Spinal cord (tissue), 10 donors: Measurements from ENCODE around the gene KTN1. TPM values are rescaled to one million over a fixed set of nuclear protein-coding genes. Genes with fewer than 3 reads are reported as not detected.

Experiments used
- DNase-seq, 6 donors: peaks; one replicate each; pipeline versions ENCODE4 v3.0.0 to v3.0.0-alpha.2; 2013 to 2015; ENCODE audit warnings: low spot score in 6 of 6, low read depth in 4 of 6
- H3K27ac ChIP-seq: one replicate; pipeline ENCODE4 v1.5.1; 2013; ENCODE audit warnings: low read depth, low read length, control low read depth
- H3K27me3 ChIP-seq: one replicate; pipeline ENCODE4 v1.6.1; 2013; ENCODE audit warnings: low read length; ENCODE audit not compliant: control insufficient read depth, insufficient read depth
- H3K36me3 ChIP-seq: one replicate; pipeline ENCODE4 v1.6.1; 2013; ENCODE audit warnings: low read length; ENCODE audit not compliant: control insufficient read depth, insufficient read depth
- H3K4me1 ChIP-seq: one replicate; pipeline ENCODE4 v1.6.1; 2013; ENCODE audit warnings: low read length; ENCODE audit not compliant: control insufficient read depth, insufficient read depth
- H3K4me3 ChIP-seq: one replicate; pipeline ENCODE4 v1.5.1; 2013; ENCODE audit warnings: low read depth, low read length, control low read depth
- H3K9me3 ChIP-seq: one replicate; pipeline ENCODE4 v1.6.1; 2013; ENCODE audit warnings: low read length; ENCODE audit not compliant: control insufficient read depth, insufficient read depth
- WGBS: methylation state at CpG from one replicate; pipeline ENCODE4 v1.1.5; 2013; ENCODE audit warnings: missing lambda C conversion rate; ENCODE audit not compliant: insufficient coverage; 5-methylcytosine and 5-hydroxymethylcytosine counted together
- polyA plus RNA-seq, 2 donors: library from polyadenylated mRNA; unstranded; fragments of 120-200 nt; gene quantifications; one replicate each; pipeline ENCODE4 v1.2.1, GENCODE V29; 2013; ENCODE audit not compliant: insufficient read length in 2 of 2
- total RNA-seq, 2 donors: library from RNA; depleted of rRNA in 1 of 2; stranded (reverse); fragments of 120-200 nt in 1 of 2; fragments of >200 nt in 1 of 2; gene quantifications; one replicate each; pipeline versions ENCODE4 v1.2.3 to v1.2.4, GENCODE V29; 2013 to 2014
- donor health status: healthy.

KTN1 gene
- total and polyA plus RNA-seq, 4 donors = 164 to 229 (median 191) TPM

GRCh38 chr14:55621391-55621790 lies 41.4 kb downstream of the KTN1 start:
- Histone ChIP-seq H3K9me3 (peaks cover 5% of the 10 kb centered on the region), H3K36me3 (peaks cover 27% of the 10 kb centered on the region), H3K27ac (no peak overlapping the region), H3K27me3 (no peaks in the 10 kb centered on the region), H3K4me1 (no peaks in the 10 kb centered on the region), H3K4me3 (no peak overlapping the region)
- no CpG with 5 or more reads among the region's 5 CpGs for WGBS
- no peak for DNase-seq

- 95% methylated on average over 4 of the region's 4 CpGs for WGBS
- Histone ChIP-seq H3K36me3 (peaks cover 19% of the 10 kb centered on the region), H3K4me3 (no peak overlapping the region)
Observed at GRCh38 chr14:55624913-55625312, 44.9 kb downstream of the KTN1 start.

GRCh38 chr14:55625481-55625880 lies 45.5 kb downstream of the KTN1 start:
- peaks cover 14% of the 10 kb centered on the region for H3K36me3 ChIP-seq
- H3K27me3 ChIP-seq = no peaks in the 10 kb centered on the region
- H3K4me3 ChIP-seq = no peak overlapping the region
- WGBS = no CpG with 5 or more reads among the region's 2 CpGs
- no peak overlapping the region for H3K27ac ChIP-seq
- DNase-seq = no peak
- no peaks in the 10 kb centered on the region for H3K4me1 ChIP-seq
- H3K9me3 ChIP-seq = no peaks in the 10 kb centered on the region

More at GRCh38 chr14:55624913-55625312, 44.9 kb downstream of the KTN1 start:
- no peaks in the 10 kb centered on the region for H3K27me3 ChIP-seq
- peaks cover 4% of the 10 kb centered on the region for H3K9me3 ChIP-seq
- no peaks in the 10 kb centered on the region for H3K4me1 ChIP-seq
- no peak overlapping the region for H3K27ac ChIP-seq
- no peak for DNase-seq

GRCh38 chr14:55626131-55626530 lies 46.1 kb downstream of the KTN1 start:
- Histone ChIP-seq H3K4me1 (no peaks in the 10 kb centered on the region), H3K27ac (no peak overlapping the region), H3K27me3 (no peaks in the 10 kb centered on the region), H3K4me3 (no peak overlapping the region), H3K36me3 (peaks cover 7% of the 10 kb centered on the region), H3K9me3 (no peaks in the 10 kb centered on the region)
- 80% methylated on average over 1 of the region's 4 CpGs for WGBS
- DNase-seq = no peak

- no peak overlapping the region for H3K4me3 ChIP-seq
- no peaks in the 10 kb centered on the region for H3K9me3 ChIP-seq
- H3K27ac ChIP-seq = no peak overlapping the region
- H3K27me3 ChIP-seq = no peaks in the 10 kb centered on the region
- H3K36me3 ChIP-seq = peaks cover 3% of the 10 kb centered on the region
- H3K4me1 ChIP-seq = no peaks in the 10 kb centered on the region
- DNase-seq = no peak
Observed at GRCh38 chr14:55628426-55628825, 48.4 kb downstream of the KTN1 start.

- H3K4me3 ChIP-seq = no peak overlapping the region
- no CpG with 5 or more reads among the region's 1 CpG for WGBS
Observed at GRCh38 chr14:55638665-55639064, 58.7 kb downstream of the KTN1 start.

GRCh38 chr14:55641290-55641689 lies 61.3 kb downstream of the KTN1 start:
- Histone ChIP-seq H3K4me1 (no peaks in the 10 kb centered on the region), H3K9me3 (no peaks in the 10 kb centered on the region), H3K27me3 (no peaks in the 10 kb centered on the region), H3K4me3 (no peak overlapping the region), H3K36me3 (peaks cover 5% of the 10 kb centered on the region), H3K27ac (no peak overlapping the region)
- DNase-seq = no peak

More at GRCh38 chr14:55638665-55639064, 58.7 kb downstream of the KTN1 start:
- no peak for DNase-seq
- Histone ChIP-seq H3K27me3 (no peaks in the 10 kb centered on the region), H3K27ac (no peak overlapping the region), H3K36me3 (peaks cover 8% of the 10 kb centered on the region), H3K9me3 (no peaks in the 10 kb centered on the region), H3K4me1 (no peaks in the 10 kb centered on the region)

- no peaks in the 10 kb centered on the region for H3K27me3 ChIP-seq
- no peaks in the 10 kb centered on the region for H3K4me1 ChIP-seq
- H3K4me3 ChIP-seq = no peak overlapping the region
- no peak for DNase-seq
- H3K9me3 ChIP-seq = no peaks in the 10 kb centered on the region
- H3K36me3 ChIP-seq = peaks cover 5% of the 10 kb centered on the region
- no peak overlapping the region for H3K27ac ChIP-seq
Observed at GRCh38 chr14:55641954-55642353, 61.9 kb downstream of the KTN1 start.

- WGBS = 83% methylated on average over 1 of the region's 1 CpG
- Histone ChIP-seq H3K4me3 (no peak overlapping the region), H3K27ac (no peak overlapping the region)
Observed at GRCh38 chr14:55645145-55645544, 65.1 kb downstream of the KTN1 start.

GRCh38 chr14:55645845-55646832 lies 66.1 kb downstream of the KTN1 start:
- Histone ChIP-seq H3K9me3 (no peaks in the 10 kb centered on the region), H3K4me1 (no peaks in the 10 kb centered on the region), H3K27me3 (no peaks in the 10 kb centered on the region), H3K36me3 (peaks cover 8% of the 10 kb centered on the region), H3K4me3 (no peak overlapping the region), H3K27ac (no peak overlapping the region)
- WGBS = no CpG with 5 or more reads among the region's 2 CpGs
- no peak for DNase-seq

More at GRCh38 chr14:55645145-55645544, 65.1 kb downstream of the KTN1 start:
- H3K36me3 ChIP-seq = peaks cover 8% of the 10 kb centered on the region
- H3K9me3 ChIP-seq = no peaks in the 10 kb centered on the region
- H3K27me3 ChIP-seq = no peaks in the 10 kb centered on the region
- DNase-seq = no peak
- no peaks in the 10 kb centered on the region for H3K4me1 ChIP-seq
